A549 (cell line): Measurements from ENCODE around the gene SNX6.

Experiments
- CBX2 ChIP-seq: fragments of 200-600 bp; sonication (generic); IDR thresholded peaks from 2 replicates; pipeline ENCODE4 v1.6.1; 2016; ENCODE audit warnings: low read depth, mild to moderate bottlenecking, borderline replicate concordance
- CEBPB ChIP-seq, 2 experiments: fragments of >200 bp in 1 of 2; sonication (Bioruptor Twin) in 1 of 2; formaldehyde crosslinking in 1 of 2; IDR thresholded peaks; 2 replicates each; pipeline ENCODE4 v1.6.1; 2012 to 2016
- CTCF ChIP-seq: fragments of >200 bp; sonication (Bioruptor Twin); formaldehyde crosslinking; IDR thresholded peaks from 3 replicates; pipeline ENCODE4 v1.5.1; 2016
- EP300 ChIP-seq, 2 experiments: fragments of >200 bp; sonication (Bioruptor Twin); formaldehyde crosslinking; IDR thresholded peaks; 2 replicates in 1 of 2; 3 replicates in 1 of 2; pipeline ENCODE4 v1.6.1; 2016 to 2017
- ESRRA ChIP-seq: fragments of 150-350 bp; IDR thresholded peaks from 2 replicates; pipeline ENCODE4 v1.6.1; 2014; ENCODE audit warnings: mild to moderate bottlenecking, low read length, borderline replicate concordance
- FOSB ChIP-seq: fragments of 250-450 bp; sonication (Bioruptor Pico); IDR thresholded peaks from 2 replicates; pipeline ENCODE4 v1.5.0; 2020; ENCODE audit warnings: mild to moderate bottlenecking, moderate library complexity
- HOXA7 ChIP-seq: fragments of 250-450 bp; sonication (Bioruptor Pico); IDR thresholded peaks from 2 replicates; pipeline ENCODE4 v1.5.0; 2020; ENCODE audit warnings: mild to moderate bottlenecking, moderate library complexity
- JUN ChIP-seq, 2 experiments: fragments of >200 bp; sonication (Bioruptor Twin); formaldehyde crosslinking; IDR thresholded peaks; 2 replicates in 1 of 2; 3 replicates in 1 of 2; pipeline ENCODE4 v1.6.1; 2016 to 2017
- MAZ ChIP-seq: fragments of 150-350 bp; IDR thresholded peaks from 2 replicates; pipeline ENCODE4 v1.6.1; 2014; ENCODE audit warnings: antibody characterized with exemption, low read depth, low read length, borderline replicate concordance
- POLR2A ChIP-seq: IDR thresholded peaks from 2 replicates; pipeline ENCODE4 v1.6.1; 2012; ENCODE audit warnings: mild to moderate bottlenecking, low read length
- REST ChIP-seq: fragments of 200-600 bp; sonication (generic); IDR thresholded peaks from 2 replicates; pipeline ENCODE4 v1.6.1; 2016; ENCODE audit warnings: antibody characterized with exemption, mild to moderate bottlenecking, moderate library complexity
- ZC3H11A ChIP-seq: fragments of 450-650 bp; IDR thresholded peaks from 2 replicates; pipeline ENCODE4 v1.6.1; 2014; ENCODE audit warnings: antibody characterized with exemption, mild to moderate bottlenecking
- ZFP36 ChIP-seq: fragments of 450-650 bp; IDR thresholded peaks from 2 replicates; pipeline ENCODE4 v1.6.1; 2014; ENCODE audit warnings: borderline replicate concordance; ENCODE audit not compliant: partially characterized antibody
- TF ChIP-seq, protein P1 (sequence below): IDR thresholded peaks from 2 replicates; pipeline ENCODE4 v1.6.1; 2012; ENCODE audit warnings: low read depth, borderline replicate concordance

- TF ChIP-seq ZFP36 = no peak
- TF ChIP-seq FOSB (CRISPR knock-in tag) = no peak
- no peak for TF ChIP-seq CTCF
- TF ChIP-seq CBX2 = no peak
- TF ChIP-seq JUN (IDR thresholded peaks at IDR 0.05) = no peak
- TF ChIP-seq EP300 (IDR thresholded peaks at IDR 0.05) = no peak
- TF ChIP-seq HOXA7 (CRISPR knock-in tag) = no peak
- no peak for TF ChIP-seq POLR2A
- TF ChIP-seq MAZ = no peak
- TF ChIP-seq CEBPB (IDR thresholded peaks at IDR 0.05) = no peak
- TF ChIP-seq ESRRA = no peak
- TF ChIP-seq ZC3H11A = no peak
- TF ChIP-seq REST = no peak
- TF ChIP-seq, protein P1, sequence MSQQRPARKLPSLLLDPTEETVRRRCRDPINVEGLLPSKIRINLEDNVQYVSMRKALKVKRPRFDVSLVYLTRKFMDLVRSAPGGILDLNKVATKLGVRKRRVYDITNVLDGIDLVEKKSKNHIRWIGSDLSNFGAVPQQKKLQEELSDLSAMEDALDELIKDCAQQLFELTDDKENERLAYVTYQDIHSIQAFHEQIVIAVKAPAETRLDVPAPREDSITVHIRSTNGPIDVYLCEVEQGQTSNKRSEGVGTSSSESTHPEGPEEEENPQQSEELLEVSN = no peak
These were observed 61.1 kb downstream of the SNX6 start for GRCh38 chr14:34568803-34569202.
